Neural crest cell (in vitro differentiated cells): ENCODE data around the gene HDAC11. TPM values are rescaled to one million over a fixed set of nuclear protein-coding genes. Genes with fewer than 3 reads are reported as not detected.

Source experiments
- DNase-seq: peaks from one replicate; pipeline ENCODE4 v3.0.0; 2021; ENCODE audit warnings: low read depth, mixed read lengths, low spot score
- H3K27ac Mint-ChIP-seq: one replicate; pipeline ENCODE4 v1.8.0; 2021; ENCODE audit warnings: mild to moderate bottlenecking, mixed read lengths; ENCODE audit not compliant: unreplicated experiment
- H3K27me3 Mint-ChIP-seq: 2 replicates; pipeline ENCODE4 v1.8.0; 2021; ENCODE audit warnings: low read depth, mild to moderate bottlenecking, mixed read lengths
- H3K36me3 Mint-ChIP-seq: 2 replicates; pipeline ENCODE4 v1.8.0; 2021; ENCODE audit warnings: low read depth, mild to moderate bottlenecking, mixed read lengths
- H3K4me1 Mint-ChIP-seq: 2 replicates; pipeline ENCODE4 v1.8.0; 2021; ENCODE audit warnings: mixed read lengths
- H3K4me3 Mint-ChIP-seq: one replicate; pipeline ENCODE4 v1.8.0; 2021; ENCODE audit warnings: mild to moderate bottlenecking, mixed read lengths
- H3K9me3 Mint-ChIP-seq: 2 replicates; pipeline ENCODE4 v1.8.0; 2021; ENCODE audit warnings: mixed read lengths
- CTCF ChIP-seq: fragments of 200-600 bp; sonication (generic); conservative IDR thresholded peaks from 2 replicates; pipeline ENCODE4 v1.5.0; 2021; ENCODE audit warnings: antibody characterized with exemption, mild to moderate bottlenecking
- total RNA-seq: library from RNA; stranded (reverse); gene quantifications from 2 replicates; pipeline ENCODE4 v1.2.1, GENCODE V29; 2021

The HDAC11 gene
- total RNA-seq, 1 donor from 2014 or later: 14.0 TPM

- Mint-ChIP-seq H3K36me3 (peaks cover 4% of the 10 kb centered on the region), H3K27ac (no peak overlapping the region), H3K4me1 (peaks cover 13% of the 10 kb centered on the region), H3K4me3 (peak overlapping the region; percentile 19), H3K27me3 (no peaks in the 10 kb centered on the region), H3K9me3 (no peaks in the 10 kb centered on the region)
- TF ChIP-seq CTCF: no peak
- no peak for DNase-seq
Observed at GRCh38 chr3:13487403-13487802, 7.3 kb downstream of the HDAC11 start.

GRCh38 chr3:13491206-13491974, 11.3 kb downstream of the HDAC11 start:
- Mint-ChIP-seq H3K4me1 (peaks cover 16% of the 10 kb centered on the region), H3K27me3 (no peaks in the 10 kb centered on the region), H3K36me3 (peaks cover 4% of the 10 kb centered on the region), H3K9me3 (no peaks in the 10 kb centered on the region), H3K4me3 (no peak overlapping the region), H3K27ac (no peak overlapping the region)
- TF ChIP-seq CTCF: no peak
- DNase-seq: no peak

- Mint-ChIP-seq H3K4me1 (peaks cover 22% of the 10 kb centered on the region), H3K36me3 (peaks cover 4% of the 10 kb centered on the region), H3K27ac (no peak overlapping the region), H3K27me3 (no peaks in the 10 kb centered on the region), H3K4me3 (no peak overlapping the region), H3K9me3 (no peaks in the 10 kb centered on the region)
- DNase-seq: no peak
- TF ChIP-seq CTCF: no peak
Observed at GRCh38 chr3:13492048-13492447, 11.9 kb downstream of the HDAC11 start.

- no peak for TF ChIP-seq CTCF
- H3K36me3 Mint-ChIP-seq: no peaks in the 10 kb centered on the region
- no peaks in the 10 kb centered on the region for H3K27me3 Mint-ChIP-seq
- peaks cover 22% of the 10 kb centered on the region for H3K4me1 Mint-ChIP-seq
- H3K9me3 Mint-ChIP-seq: no peaks in the 10 kb centered on the region
- no peak overlapping the region for H3K4me3 Mint-ChIP-seq
- no peak overlapping the region for H3K27ac Mint-ChIP-seq
- DNase-seq: no peak
Observed at GRCh38 chr3:13492976-13493866, 13.1 kb downstream of the HDAC11 start.

- H3K4me1 Mint-ChIP-seq: peaks cover 22% of the 10 kb centered on the region
Observed at GRCh38 chr3:13493867-13494441, 13.8 kb downstream of the HDAC11 start.

More at GRCh38 chr3:13493867-13494441, 13.8 kb downstream of the HDAC11 start:
- Mint-ChIP-seq H3K36me3 (no peaks in the 10 kb centered on the region), H3K4me3 (no peak overlapping the region), H3K9me3 (no peaks in the 10 kb centered on the region), H3K27ac (no peak overlapping the region), H3K27me3 (no peaks in the 10 kb centered on the region)
- DNase-seq: no peak
- no peak for TF ChIP-seq CTCF
